8988T (cell line): ENCODE results near the gene ERBB2.

Source experiments
- DNase-seq: peaks from one replicate; pipeline ENCODE4 v3.0.0; 2011

Gene ERBB2

GRCh38 chr17:39729280-39729851 is 29.5 kb downstream of the ERBB2 start:
- DNase-seq = no peak

GRCh38 chr17:39730095-39730921 is 30.4 kb downstream of the ERBB2 start, which contains the start of gene MIEN1:
MIEN1 (minus strand) TSS chr17:39730532; CDS start chr17:39730495, 37 bp downstream.
- peak; percentile 84 for DNase-seq

DNA sequence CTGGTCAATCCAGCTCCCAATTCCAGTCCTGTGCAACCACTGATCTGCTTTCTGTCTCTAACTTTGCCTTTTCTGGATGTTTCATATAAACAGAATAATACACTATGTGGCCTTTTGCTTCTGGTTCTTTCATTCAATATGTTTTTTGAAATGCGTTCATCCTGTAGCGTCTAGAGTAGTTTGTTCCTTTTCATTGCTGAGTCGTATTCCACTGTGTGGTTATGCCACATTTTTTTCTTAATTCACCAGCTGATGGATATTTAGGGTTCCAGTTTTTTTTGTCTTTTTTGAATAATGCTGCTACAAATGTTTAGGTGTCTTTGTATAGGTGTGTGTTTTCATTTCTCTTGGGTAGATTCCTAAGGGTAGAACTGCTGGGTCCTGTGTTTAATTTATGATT is 32.7 kb downstream of the ERBB2 start:
- no peak for DNase-seq

GRCh38 chr17:39735882-39736281 is 36.0 kb downstream of the ERBB2 start:
- DNase-seq = no peak

DNA sequence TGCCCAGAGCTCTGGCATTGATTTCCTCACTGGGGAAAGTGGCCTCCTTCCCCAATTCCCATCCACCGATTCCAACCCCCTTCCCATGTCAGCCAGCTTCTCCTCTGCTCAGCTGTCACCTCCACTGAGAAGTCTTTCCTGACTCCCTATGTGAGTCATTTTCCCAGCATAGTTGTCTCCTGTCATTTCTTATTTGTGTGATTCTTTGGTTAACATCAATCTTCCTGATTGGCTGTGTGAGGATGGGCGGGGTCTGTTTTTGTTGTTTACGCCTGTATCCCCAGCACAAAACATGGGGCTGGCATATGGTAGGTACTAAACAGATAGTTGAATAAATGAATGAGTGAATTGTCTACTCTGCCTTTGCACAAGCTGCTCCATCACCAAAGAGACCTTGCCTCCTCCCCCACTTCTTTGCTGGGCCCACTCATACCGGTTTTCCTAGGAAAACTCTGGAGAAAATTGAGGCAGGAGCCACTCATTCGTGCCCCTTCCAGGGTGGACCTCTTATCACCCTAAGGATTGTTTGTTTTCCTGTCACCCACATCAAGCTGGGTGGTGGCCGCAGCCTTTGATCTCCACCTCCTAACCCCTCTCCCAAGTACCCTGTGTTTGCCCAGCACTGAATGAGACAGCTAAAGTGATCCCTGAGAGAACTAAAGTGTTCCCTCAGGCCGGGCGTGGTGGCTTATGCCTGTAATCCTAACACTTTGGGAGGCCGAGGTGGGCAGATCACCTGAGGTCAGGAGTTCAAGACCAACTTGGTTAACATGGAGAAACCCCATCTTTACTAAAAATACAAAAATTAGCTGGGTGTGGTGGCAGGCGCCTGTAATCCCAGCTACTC is 36.7 kb downstream of the ERBB2 start:
- no peak for DNase-seq

- DNase-seq = no peak
These were observed 37.4 kb downstream of the ERBB2 start for GRCh38 chr17:39737206-39737759.

DNA sequence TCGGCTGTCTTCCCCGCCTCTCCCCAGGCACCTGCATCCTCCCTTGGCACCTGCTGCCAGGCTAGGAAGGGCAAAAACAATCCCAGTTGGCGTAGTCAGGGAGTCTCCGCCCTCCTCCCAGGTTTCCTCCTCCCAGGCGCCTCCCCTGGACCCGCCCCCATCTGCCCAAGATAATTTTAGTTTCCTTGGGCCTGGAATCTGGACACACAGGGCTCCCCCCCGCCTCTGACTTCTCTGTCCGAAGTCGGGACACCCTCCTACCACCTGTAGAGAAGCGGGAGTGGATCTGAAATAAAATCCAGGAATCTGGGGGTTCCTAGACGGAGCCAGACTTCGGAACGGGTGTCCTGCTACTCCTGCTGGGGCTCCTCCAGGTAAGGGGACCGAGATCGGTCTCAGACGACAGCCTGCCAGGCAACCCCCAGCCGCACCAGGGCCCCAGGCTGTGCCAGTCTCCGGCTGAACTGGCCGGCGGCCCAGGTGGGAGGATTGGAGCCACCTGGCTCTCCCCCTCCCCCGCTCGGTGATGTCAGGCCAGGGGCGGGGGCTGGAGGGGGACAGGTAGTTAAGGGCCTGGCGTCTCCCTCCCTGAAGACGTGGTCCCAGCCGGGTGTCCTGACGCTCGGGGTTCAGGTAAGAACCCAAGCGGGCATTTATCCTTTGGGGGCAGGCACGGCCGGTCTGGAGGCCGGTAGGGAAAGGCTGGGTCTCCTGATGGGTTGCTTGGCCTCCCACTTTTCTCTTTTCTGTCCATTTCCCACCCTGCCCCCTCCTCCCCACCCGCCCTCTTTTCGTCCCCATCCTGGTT is 38.1 kb downstream of the ERBB2 start, which contains the start of gene GRB7:
Gene GRB7, plus strand, starts transcription at position 179 of the 808 bp plus-strand sequence. CDS start 4,364 bp downstream, outside the sequence.
- DNase-seq = no peak

- no peak for DNase-seq
These were observed 38.7 kb downstream of the ERBB2 start for GRCh38 chr17:39738568-39738901.

GRCh38 chr17:39738983-39739884 is 39.4 kb downstream of the ERBB2 start:
- DNase-seq = no peak

- DNase-seq = no peak
These were observed 40.1 kb downstream of the ERBB2 start for GRCh38 chr17:39739885-39740356.

DNA sequence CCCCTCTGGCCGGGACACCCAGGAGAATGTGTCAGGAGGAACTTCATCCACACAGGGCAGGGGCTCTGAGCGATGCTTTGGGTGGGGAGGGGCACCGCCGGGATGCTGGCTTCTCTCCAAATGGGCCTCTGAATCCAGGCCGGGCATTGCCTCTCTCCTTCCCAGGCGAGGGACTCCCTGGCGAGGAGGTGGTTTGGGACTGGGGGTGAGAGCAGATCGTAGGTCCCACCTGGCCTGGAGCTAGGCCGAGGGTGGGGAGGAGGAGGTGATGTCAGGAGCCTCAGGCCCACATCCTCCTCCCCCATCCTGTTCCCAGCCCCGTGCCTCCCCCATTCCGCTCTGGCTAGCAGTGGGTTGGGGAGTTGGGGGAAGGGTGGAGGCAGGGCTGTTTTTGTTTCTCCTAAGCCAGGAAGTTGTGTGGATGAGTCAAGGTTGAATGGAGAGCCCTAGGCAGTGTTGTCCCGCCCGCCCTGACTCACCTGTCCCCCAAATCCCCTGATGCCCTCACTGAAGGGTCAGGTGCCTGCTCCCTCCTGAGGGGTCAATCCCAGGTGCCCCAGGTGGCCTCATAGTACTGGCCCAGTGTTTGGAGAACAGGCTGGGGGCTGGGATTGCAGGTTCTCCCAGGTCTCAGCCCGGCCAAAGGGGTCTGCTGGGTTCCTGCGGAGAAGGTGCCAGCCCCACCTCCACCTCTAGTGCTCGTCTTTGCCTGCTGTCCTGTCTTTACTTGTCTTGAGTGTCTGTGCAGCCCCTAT is 40.7 kb downstream of the ERBB2 start:
- DNase-seq = no peak

- DNase-seq = no peak
These were observed 42.4 kb downstream of the ERBB2 start for GRCh38 chr17:39742126-39742855.

DNA sequence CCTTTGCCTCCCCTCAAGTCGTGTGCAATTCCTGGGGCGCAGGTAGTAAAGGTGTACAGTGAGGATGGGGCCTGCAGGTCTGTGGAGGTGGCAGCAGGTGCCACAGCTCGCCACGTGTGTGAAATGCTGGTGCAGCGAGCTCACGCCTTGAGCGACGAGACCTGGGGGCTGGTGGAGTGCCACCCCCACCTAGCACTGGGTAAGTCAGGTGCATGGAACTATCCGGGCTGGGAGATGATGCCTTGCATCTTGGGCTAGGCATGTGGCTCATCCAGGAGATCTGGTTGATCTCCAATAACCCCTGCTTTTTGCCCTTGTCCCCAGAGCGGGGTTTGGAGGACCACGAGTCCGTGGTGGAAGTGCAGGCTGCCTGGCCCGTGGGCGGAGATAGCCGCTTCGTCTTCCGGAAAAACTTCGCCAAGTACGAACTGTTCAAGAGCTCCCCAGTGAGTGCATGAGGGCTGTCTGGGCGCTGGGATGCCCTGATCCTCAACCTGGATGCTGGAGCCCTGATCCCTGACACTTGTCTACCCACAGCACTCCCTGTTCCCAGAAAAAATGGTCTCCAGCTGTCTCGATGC is 43.1 kb downstream of the ERBB2 start:
- no peak for DNase-seq

- no peak for DNase-seq
These were observed 44.4 kb downstream of the ERBB2 start for GRCh38 chr17:39744075-39744835.

DNA sequence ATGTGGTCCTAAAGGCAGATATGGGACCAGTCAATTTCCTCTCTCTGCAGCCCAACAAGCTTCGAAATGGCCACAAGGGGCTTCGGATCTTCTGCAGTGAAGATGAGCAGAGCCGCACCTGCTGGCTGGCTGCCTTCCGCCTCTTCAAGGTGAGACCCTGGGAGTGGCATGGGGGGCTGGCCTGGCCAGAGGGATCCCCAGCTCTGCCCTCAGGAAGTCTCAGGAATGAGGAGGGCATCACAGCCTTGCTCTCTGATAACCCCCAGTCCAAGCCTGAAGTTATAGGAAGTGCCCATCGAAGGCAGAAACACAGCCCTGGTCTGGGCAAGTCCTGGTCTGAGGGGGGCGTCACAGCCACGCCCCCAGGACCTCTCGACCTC is 45.0 kb downstream of the ERBB2 start:
- no peak for DNase-seq

DNA sequence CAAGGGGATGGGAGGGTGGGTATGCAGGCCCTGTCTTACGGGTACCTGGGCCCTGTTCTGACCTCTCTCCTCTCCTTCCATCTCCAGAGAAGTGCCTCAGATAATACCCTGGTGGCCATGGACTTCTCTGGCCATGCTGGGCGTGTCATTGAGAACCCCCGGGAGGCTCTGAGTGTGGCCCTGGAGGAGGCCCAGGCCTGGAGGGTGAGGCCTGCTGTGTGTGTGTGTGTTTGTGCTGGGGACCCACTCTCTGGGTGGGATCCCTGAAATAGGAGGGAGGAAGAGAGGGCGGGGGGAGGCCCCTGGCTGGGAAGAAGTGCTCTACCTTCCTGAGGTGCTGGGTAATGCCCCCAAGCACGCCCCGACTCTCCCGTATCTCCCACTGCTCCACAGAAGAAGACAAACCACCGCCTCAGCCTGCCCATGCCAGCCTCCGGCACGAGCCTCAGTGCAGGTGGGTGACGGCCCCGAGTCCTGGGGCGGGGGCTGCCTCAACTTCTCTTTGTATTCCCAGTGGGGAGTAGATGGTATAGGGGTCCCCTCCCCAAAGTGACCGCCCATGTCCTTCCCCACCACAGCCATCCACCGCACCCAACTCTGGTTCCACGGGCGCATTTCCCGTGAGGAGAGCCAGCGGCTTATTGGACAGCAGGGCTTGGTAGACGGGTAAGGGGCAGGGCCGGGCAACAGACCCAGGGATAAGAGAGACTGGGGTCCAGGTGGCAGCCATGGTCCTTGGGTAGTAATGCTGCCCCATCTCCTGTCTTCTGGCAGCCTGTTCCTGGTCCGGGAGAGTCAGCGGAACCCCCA is 45.7 kb downstream of the ERBB2 start:
- no peak for DNase-seq

DNA sequence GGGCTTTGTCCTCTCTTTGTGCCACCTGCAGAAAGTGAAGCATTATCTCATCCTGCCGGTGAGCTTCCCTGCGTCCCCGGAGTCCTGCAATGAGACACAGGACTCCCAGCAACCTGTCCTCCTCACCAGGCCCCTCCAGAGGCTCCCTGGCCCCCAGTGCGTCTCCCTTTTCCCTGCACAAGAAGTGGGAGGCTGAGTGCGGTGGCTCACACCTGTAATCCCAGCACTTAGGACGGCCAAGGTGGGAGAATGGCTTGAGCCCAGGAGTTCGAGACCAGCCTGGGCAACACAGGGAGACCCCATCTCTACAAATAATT is 46.2 kb downstream of the ERBB2 start:
- DNase-seq = no peak

DNA sequence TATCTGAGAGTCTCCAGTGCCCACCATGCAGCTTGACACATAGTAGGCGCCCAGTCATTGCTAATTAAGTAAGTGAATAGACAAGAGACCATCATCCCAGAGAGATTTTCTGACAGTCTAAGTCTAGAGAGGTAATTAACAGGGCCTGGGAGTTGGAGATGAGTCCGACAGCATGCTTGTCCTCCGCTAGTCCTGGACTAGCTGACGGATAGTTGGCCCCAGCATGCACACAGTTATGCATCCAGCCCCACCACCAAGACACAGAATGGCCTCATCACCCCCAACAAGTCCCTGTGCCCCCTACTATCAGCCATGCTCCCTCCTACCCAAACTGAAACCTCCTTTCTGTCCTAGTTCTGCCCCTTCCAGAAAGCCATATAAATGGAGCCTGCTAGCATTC is 47.9 kb downstream of the ERBB2 start:
- DNase-seq = no peak
